Progenitor cell of endocrine pancreas (in vitro differentiated cells): Measurements from ENCODE around the gene ZC3H13. TPM values are rescaled to one million over a fixed set of nuclear protein-coding genes. Genes with fewer than 3 reads are reported as not detected.

ENCODE experiments used
- DNase-seq: peaks from one replicate; pipeline ENCODE4 v3.0.0; 2021; ENCODE audit warnings: low spot score; ENCODE audit not compliant: unreplicated experiment
- H3K27ac Mint-ChIP-seq: 2 replicates; pipeline ENCODE4 v1.8.0; 2021; ENCODE audit warnings: mild to moderate bottlenecking, moderate library complexity, mixed read lengths
- H3K27me3 Mint-ChIP-seq: 2 replicates; pipeline ENCODE4 v1.8.0; 2021; ENCODE audit warnings: mixed read lengths
- H3K36me3 Mint-ChIP-seq: 2 replicates; pipeline ENCODE4 v1.8.0; 2022; ENCODE audit warnings: mixed read lengths; ENCODE audit not compliant: insufficient read depth
- H3K4me1 Mint-ChIP-seq: 2 replicates; pipeline ENCODE4 v1.8.0; 2021; ENCODE audit warnings: low read depth, mixed read lengths
- H3K4me3 Mint-ChIP-seq: 2 replicates; pipeline ENCODE4 v1.8.0; 2021; ENCODE audit warnings: low read depth, mild to moderate bottlenecking, moderate library complexity, mixed read lengths
- H3K9me3 Mint-ChIP-seq: 2 replicates; pipeline ENCODE4 v1.8.0; 2021; ENCODE audit warnings: low read depth, mixed read lengths
- total RNA-seq: library from RNA; stranded (reverse); gene quantifications from 2 replicates; pipeline ENCODE4 v1.2.1, GENCODE V29; 2021
- TF ChIP-seq, protein P1 (sequence below): fragments of 200-600 bp; sonication (generic); IDR thresholded peaks from one replicate; pipeline ENCODE4 v1.5.0; 2021; ENCODE audit warnings: antibody characterized with exemption, mild to moderate bottlenecking; ENCODE audit not compliant: unreplicated experiment

The ZC3H13 gene
- total RNA-seq, 1 donor from 2014 or later: 65.9 TPM

DNA sequence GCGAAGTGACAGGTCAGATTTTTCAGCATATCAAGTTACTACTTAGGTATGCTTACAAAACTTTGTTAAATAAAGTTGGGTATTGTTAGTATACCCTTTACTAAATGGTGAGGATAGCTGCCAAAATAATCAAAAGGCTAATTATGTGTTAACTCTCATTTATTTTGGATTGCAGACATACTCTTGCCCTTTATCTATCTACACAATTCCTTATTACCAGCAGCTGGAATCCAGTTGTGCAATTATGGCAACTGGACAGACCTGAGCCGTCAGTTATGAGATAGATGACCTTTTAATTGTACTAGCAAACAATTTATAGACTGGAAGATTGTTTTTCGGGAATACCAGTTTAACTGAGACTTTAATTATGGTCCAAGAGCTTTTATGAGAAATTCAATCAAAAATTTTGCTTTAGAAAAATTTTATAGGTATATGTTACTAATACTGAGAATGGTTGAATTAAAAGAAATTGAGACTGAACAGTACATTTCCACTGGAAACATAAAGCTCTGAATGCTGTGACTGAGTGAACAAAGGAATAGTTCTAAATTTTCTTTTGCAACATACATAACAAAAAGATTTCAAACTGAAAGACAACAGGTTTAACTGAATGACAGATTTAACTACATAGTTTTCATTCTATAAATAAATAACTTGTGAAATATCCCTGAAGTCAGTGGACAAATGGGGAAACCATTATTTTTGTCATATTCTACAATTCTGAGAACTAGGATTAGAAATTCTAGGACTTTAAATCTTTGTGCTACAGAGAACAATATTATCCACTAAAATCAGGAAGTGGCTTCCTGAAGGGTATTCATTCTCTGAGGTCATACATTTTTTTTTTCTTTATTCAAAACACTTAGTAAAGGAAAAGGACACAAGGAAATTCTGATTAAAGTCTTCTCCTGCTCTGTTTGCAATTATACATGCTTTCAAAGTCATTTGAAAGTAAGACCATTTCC lies 97.4 kb downstream of the ZC3H13 start:
- Mint-ChIP-seq H3K36me3 (peaks cover 27% of the 10 kb centered on the region), H3K4me3 (no peak overlapping the region), H3K9me3 (no peaks in the 10 kb centered on the region), H3K27me3 (no peaks in the 10 kb centered on the region), H3K27ac (no peak overlapping the region), H3K4me1 (no peaks in the 10 kb centered on the region)
- TF ChIP-seq, protein P1, sequence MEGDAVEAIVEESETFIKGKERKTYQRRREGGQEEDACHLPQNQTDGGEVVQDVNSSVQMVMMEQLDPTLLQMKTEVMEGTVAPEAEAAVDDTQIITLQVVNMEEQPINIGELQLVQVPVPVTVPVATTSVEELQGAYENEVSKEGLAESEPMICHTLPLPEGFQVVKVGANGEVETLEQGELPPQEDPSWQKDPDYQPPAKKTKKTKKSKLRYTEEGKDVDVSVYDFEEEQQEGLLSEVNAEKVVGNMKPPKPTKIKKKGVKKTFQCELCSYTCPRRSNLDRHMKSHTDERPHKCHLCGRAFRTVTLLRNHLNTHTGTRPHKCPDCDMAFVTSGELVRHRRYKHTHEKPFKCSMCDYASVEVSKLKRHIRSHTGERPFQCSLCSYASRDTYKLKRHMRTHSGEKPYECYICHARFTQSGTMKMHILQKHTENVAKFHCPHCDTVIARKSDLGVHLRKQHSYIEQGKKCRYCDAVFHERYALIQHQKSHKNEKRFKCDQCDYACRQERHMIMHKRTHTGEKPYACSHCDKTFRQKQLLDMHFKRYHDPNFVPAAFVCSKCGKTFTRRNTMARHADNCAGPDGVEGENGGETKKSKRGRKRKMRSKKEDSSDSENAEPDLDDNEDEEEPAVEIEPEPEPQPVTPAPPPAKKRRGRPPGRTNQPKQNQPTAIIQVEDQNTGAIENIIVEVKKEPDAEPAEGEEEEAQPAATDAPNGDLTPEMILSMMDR: no peak
- DNase-seq: no peak

DNA sequence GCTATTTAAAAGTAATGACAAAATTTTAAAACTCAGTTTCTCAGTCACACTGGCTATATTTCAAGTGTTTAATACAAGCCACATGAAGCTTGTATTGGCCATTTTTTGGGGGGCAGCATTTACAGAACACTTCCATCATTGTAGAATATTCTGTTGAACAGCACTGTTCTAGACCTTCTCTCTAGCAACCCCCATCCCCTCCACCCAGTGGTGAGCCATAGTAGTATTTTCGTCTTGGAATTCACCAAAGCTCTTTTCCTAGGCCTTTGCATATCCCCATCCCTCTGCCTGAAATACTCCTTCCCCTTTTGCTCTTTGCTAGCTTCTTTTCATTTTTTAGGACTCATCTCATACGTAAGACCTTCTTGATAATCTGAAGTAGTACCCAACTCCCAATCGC lies 99.5 kb downstream of the ZC3H13 start:
- no peak overlapping the region for H3K27ac Mint-ChIP-seq
- H3K4me3 Mint-ChIP-seq: no peak overlapping the region
- TF ChIP-seq, protein P1: no peak
- H3K36me3 Mint-ChIP-seq: peaks cover 19% of the 10 kb centered on the region
- no peak for DNase-seq
- no peaks in the 10 kb centered on the region for H3K4me1 Mint-ChIP-seq
- H3K27me3 Mint-ChIP-seq: no peaks in the 10 kb centered on the region
- no peaks in the 10 kb centered on the region for H3K9me3 Mint-ChIP-seq

DNA sequence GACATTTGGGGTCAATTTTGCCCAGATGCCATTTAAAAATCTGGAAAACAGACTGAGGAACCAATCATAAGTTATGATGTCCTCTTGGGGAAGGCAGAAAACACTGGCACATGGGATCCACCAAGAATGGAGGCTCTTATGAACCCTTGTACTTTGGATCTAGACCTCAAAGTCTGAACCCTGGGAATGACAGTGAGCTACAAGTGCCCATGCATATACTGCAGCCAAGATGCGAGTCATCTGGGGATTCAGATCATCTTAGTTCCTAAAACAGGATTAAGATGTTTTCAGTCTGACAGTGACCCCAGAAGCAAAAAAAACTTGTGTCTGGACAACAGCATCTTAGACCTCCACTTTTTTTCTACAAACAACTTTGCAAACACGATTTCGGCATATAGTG lies 100.8 kb downstream of the ZC3H13 start:
- H3K4me3 Mint-ChIP-seq: no peak overlapping the region
- DNase-seq: no peak
- no peaks in the 10 kb centered on the region for H3K4me1 Mint-ChIP-seq
- peaks cover 11% of the 10 kb centered on the region for H3K36me3 Mint-ChIP-seq
- no peaks in the 10 kb centered on the region for H3K9me3 Mint-ChIP-seq
- TF ChIP-seq, protein P1: no peak
- H3K27ac Mint-ChIP-seq: no peak overlapping the region
- no peaks in the 10 kb centered on the region for H3K27me3 Mint-ChIP-seq

DNA sequence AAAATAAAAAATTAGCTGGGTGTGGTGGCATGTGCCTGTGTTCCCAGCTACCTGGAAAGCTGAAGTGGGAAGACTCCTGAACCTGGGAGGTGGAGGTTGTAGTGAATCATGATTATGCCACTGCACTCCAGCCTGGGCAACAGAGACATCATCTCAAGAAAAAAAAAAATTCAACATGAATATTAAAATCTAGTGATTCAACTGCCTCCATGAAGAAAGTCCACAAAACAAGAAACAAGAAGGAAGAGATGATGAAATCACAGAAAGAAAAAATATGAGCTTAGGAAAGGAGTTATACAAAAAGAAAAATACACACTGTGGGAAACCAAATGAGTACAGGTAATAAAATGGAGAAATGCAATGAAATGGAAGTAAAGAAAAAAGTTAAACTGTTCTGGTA lies 101.4 kb downstream of the ZC3H13 start:
- Mint-ChIP-seq H3K4me3 (no peak overlapping the region), H3K27me3 (no peaks in the 10 kb centered on the region), H3K36me3 (peaks cover 7% of the 10 kb centered on the region), H3K9me3 (no peaks in the 10 kb centered on the region), H3K27ac (no peak overlapping the region), H3K4me1 (no peaks in the 10 kb centered on the region)
- DNase-seq: no peak
- TF ChIP-seq, protein P1: no peak

DNA sequence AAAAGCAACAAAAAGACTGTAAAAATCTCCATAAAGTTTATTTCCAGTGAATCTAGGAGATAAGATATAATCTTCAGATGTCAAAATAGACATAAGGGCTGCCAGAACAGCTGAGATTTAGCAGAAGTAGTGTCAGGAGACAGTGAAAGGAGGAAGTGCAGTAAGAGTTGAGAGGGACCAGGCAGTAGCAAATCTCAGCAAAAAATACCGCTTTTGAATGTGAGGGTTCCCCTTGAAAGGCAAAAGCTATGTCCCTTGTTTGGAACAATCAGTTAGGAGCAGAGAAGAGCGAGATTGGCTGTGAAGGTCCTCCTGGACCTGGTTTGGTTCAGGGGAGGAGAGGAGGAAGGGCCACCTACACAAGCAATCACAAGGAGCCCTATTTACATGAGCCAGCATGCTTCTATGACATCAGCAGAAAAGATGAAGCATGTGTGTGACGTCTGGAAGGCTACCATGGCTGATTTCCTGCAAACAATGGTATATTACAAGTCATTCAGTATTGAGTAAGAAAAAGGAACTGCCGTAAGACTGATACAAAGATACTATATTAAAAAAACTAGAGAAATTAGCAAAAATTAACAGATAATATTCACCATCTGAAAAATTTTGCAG lies 102.1 kb downstream of the ZC3H13 start:
- Mint-ChIP-seq H3K4me1 (peaks cover 2% of the 10 kb centered on the region), H3K27ac (no peak overlapping the region), H3K36me3 (peaks cover 6% of the 10 kb centered on the region), H3K4me3 (no peak overlapping the region), H3K27me3 (no peaks in the 10 kb centered on the region), H3K9me3 (no peaks in the 10 kb centered on the region)
- DNase-seq: no peak
- TF ChIP-seq, protein P1: no peak
